Cardiac septum (tissue), 1 donor: ENCODE data around the gene DYNLRB1. TPM values are rescaled to one million over a fixed set of nuclear protein-coding genes. Genes with fewer than 3 reads are reported as not detected.

Source experiments
- DNase-seq: peaks from one replicate; pipeline ENCODE4 v3.0.0-alpha.2; 2020; ENCODE audit warnings: low spot score
- intact Hi-C: fragments of 100-400 bp; cut with DNase I; formaldehyde crosslinking; loops from one replicate; pipeline ENCODE4 v1.14.0; 2022
- total RNA-seq: library from RNA; stranded (reverse); fragmentation: NEBNext Ultra II Directional; extraction: Animal tissue kit (Norgen Biotek cat#: 25700); gene quantifications from one replicate; pipeline ENCODE4 v1.2.1, GENCODE V29; 2021
- donor health status: DM: no; HTN: no; CAD: no.

Gene DYNLRB1
- total RNA-seq, 1 donor from 2014 or later: 157 TPM

DNA sequence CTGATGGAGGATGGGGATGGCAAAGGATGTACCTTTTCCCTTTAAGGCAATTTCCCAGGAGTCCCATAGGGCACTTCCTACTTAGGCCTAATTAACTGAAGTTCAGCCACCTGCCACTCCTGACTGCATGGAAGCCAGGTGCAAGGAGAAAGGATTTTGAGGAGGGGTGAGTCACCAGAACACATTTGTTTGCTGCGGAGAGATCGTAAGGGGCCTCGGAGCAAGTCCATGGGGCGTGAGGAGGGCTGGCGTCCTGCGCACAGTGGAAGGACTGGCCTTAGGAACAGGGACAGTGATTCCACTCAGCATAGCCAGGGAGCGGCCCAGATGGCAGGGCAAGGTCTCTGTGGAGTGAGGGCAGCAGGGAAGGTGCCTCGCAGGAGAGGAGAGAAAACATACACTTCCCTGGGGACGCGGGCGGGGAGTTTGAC is 30.5 kb downstream of the DYNLRB1 start:
- intact Hi-C loops: no loop called here
- DNase-seq: no peak

DNA sequence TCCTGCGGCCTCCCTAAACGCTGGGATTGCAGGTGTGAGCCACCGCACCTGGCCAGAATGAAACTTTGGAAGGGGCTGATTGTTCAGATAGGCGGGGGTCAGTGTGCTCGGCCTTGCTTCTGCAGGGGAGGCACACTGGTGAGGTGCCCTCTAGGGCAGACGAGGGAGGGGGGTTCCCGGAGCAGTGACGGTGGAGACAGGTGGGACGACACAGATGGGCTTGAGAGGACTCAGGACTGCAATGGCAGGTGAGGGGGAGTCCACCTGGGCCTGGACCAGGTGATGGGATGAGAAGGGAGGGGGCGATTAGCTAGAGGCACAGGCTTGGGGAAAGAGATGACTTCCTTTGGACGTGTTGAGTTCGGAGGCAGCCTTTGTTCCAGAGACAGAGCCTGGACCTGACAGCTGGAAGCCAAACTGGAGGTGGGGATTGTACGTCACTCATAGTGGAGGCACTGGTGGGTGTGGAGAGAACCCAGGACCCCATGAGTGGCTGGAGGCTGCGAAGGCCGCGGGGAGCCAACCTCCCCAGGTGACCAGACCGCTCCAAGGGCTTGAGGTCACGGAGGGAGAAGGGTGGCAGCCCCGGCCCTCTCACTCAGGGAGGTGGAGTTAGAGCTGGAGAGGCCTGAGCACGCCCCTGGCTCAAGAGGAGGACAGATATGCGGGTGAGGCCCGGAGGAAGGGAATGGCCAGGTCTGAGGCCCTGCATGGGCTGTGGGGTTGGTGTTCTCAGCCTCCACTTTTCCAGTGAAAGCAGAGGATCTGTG is 31.8 kb downstream of the DYNLRB1 start:
- intact Hi-C loops: no loop called here
- no peak for DNase-seq

DNA sequence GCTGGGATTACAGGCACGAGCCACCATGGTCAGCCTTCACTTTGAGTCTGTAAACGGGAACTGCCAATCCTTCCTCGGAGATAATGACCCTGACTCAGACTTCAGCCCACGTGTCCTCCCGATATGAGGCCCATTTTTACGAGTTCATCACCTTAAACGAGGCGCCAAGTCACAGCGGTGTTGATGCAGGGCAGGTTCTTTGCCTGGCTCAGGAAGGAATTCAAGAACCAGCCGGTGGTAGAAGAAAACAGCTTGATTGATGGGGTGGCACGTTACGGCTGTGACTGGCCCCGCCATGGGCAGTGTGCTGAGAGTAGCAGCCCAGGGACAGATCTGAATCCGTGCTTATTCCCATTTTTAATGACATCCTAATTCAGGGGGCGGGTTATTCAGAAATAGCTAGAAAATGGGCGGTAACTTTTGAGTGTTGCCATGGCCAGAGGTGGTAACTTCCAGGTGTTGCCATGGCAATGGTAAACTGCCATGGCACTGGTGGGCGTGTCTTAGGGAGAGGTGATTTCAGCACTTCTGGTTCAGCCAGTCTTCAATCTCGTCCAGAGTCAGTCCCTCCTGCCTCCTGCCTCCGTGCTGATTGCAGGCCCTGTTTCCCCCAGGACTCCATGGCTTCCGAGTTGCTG is 33.2 kb downstream of the DYNLRB1 start:
- no peak for DNase-seq
- intact Hi-C loops: no loop called here

DNA sequence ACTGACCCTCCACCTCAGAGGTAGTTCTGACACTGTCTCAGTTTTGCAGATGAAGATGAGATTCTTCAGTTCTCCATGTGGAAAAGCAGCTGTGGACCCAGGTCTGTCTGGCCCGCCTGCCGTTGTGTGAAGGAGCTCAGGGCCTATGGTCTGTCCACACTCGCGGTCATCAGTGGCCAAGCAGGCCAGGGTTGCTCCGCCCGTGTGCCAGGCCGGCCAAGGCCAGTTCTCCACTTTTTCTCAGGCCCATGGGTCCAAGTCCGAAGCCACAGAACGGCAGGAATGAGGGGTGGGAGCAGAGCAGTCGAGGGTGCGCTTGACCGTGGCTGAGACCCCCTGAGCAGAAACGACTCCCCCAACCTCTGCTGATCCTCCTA is 33.7 kb downstream of the DYNLRB1 start:
- no peak for DNase-seq
- intact Hi-C loops: no loop called here

DNA sequence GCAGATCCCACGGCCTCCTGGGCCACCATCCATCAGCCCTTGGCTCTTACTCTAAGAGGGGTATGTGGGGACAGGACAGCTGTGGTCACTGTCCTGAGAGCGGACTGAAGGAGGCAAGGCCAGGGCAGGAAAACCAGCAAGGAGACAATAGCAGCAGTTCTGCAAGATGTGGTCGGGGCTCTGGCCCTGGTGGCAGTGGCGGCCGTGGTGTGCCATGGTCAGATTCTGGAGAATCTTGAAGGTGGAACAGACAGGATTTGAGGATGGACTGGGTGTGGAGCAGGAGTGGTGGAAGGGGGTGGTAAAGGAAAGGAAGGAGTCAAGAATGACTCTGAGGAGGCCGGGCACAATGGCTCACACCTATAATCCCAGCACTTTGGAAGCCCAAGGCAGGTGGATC is 36.3 kb downstream of the DYNLRB1 start:
- no peak for DNase-seq
- intact Hi-C loops: no loop called here

DNA sequence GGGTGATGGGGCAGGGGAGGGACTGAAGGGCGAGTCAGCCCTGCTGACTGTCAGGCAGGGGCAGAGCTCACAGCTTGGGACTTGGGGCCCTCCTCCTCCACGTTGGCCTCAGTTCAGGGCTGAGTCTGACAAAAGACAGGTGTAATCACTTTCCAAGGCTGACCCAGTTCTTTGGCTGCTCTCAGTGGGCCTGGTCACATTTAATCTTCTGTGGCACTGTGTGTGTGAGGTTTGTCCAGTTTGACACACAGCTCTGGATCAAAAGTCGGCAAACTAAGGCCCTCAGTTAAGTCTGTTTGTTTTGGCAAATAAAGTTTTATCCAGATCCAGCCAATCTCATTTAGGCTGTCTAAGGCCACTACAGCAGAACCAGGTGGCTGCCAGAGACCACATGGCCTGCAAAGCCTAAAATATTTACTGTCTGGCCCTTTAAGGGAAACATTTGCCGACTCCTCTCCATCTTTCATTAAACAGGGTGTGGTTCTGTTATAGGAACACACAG is 37.2 kb downstream of the DYNLRB1 start:
- DNase-seq: no peak
- intact Hi-C loops: no loop called here

DNA sequence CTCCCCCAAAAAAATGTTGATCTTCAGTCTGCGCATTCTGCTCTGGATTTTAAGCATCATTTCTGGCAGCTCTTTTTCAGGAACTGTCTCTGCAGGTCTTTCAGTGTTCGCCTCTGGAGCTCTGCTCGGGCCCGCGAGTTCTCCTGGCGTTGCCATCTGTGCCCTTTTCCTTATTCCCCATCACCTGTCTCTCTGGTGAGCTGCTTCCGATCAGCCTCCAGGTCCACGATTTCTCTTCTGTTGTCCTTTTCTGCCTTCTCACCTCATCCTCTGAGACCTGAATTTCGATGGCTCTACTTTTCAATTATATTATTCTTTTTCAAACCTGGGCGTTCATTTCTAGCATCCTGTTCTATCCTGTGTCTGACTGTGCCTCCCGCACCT is 41.7 kb downstream of the DYNLRB1 start:
- intact Hi-C loops: no loop called here
- DNase-seq: no peak

DNA sequence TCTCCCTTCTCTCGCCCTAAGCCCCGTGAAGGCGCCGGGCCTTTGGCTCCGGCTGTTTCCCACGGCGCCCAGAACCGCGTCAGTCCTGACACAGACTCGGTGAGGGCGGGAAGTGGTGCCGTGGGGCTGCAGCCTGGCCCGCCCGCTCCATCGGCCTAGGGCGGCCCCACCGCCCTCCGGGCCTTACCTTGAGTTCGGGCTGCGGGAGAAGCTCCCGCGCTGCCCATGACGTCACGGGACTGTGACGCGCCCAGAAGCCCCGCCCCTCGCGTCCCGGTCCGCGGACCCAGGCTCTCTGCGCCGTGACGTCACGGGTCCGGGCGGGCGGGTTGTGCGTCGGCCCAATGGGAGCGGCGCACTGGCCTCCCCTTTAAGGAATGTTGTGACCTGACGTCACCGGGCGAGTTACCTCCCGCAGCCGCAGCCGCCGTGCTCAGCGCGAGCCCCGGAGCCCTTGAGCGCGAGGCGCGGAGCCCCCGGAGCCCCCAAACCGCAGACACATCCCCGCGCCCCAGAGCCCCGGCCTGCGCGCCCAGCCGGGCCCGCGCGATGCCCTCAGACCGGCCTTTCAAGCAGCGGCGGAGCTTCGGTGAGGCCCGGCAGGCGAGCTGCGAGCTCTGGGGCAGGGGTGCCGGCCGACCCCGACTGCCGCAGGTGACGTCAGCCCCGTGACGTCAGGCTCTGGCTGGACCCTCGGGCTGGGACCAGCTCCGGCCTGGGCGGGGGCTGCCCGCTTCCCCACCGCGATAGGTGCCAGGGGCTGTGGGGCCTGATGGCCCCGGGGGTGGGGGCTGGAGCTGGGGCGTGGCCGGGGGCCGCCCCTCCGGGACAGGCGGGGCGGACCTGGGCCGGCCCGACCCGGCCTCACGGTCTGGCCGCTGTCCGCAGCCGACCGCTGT is 42.3 kb downstream of the DYNLRB1 start, which contains the start of gene MAP1LC3A:
MAP1LC3A (plus strand) TSS at position 399 of the 899 bp plus-strand sequence; CDS start at position 550, 151 bp downstream.
- intact Hi-C loops: no loop called here
- peak; percentile 98 for DNase-seq

DNA sequence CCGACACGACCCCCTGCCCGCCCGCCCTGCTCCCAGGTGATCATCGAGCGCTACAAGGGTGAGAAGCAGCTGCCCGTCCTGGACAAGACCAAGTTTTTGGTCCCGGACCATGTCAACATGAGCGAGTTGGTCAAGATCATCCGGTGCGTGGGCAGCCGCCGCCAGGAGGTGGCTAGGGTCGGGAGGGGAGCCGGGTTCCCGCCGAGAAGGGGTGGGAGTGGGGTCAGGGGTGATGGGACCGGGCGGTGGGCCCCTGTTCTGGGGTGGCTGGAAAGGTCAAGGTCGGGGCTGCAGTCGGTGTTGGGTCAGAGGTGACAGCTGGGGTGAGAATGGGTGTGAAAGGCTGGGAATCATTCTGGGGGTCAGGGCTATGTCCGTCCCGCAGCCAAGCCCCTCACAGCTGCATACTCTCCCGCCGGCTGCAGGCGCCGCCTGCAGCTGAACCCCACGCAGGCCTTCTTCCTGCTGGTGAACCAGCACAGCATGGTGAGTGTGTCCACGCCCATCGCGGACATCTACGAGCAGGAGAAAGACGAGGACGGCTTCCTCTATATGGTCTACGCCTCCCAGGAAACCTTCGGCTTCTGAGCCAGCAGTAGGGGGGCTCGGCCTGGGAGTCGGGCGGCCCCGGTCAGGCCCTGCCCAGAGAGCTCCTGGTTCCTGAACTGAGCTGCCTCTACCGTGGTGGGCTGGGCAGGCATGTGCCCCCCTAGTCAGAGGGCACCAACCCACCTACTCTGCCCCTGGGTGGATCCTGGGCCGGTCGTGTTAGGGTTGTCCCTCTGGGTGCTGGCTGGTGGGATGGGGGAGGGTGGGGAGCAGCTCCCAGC is 43.3 kb downstream of the DYNLRB1 start:
- no peak for DNase-seq

DNA sequence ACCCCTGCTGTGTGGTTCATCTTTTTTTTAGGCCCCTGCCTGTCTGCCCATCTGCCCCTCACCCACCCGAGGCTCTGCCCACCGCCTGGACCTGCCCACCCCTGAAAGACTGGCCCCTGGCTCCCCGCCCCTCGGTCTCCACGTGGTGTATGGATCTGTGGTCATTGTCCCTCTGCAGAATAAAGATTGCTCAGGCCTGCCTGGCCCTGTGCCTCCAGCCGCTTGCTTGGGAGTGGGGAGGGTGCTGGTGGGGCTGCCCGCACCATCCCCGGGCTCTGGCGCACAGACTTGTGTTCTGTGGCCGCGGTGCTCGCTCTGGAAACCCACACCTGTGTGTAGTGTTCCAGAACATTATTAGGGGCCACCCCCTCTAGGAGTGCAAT is 43.9 kb downstream of the DYNLRB1 start:
- intact Hi-C loops: no loop called here
- DNase-seq: no peak

More for the DNA sequence above, 43.3 kb downstream of the DYNLRB1 start:
- intact Hi-C loops: no loop called here

DNA sequence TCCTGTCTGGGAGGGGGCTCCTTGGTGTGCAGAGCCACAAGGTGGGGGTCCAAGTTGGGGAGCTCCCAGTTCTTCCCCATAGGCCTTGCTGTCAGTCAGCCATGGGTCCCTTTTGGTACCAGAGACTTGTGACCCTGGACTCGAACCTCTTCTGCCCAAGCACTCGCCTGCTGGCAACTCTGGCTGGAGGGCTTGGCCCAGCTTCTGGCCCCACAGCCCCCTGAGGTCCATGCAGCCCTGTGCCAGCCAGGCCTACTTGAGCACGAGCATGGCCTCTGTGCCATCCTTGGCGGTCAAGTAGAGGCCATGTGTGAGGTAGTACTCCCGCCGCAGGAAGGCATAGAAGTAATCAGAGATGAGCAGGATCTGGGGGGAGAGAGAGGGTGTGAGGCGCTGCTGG is 44.4 kb downstream of the DYNLRB1 start:
- no peak for DNase-seq
- intact Hi-C loops: no loop called here

DNA sequence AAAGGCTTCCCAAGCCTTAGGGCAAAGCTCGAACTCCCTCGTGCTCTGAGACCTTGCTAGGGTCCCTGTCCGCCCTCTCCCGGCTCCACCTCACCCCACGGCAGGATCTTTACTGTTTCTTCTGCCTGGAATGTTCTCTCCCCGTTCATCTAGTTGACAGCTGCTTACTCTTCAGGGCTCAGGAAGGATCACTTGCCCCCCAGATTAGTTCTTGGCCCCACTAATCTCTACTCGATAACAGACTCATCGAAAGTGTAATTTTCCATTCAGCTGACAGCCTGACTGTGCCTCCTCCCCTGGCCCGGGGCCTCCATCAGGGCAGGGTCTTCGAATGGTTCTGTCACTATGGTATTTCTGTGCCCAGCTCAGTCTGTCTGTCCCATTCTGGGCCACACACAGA is 45.4 kb downstream of the DYNLRB1 start:
- DNase-seq: no peak
- intact Hi-C loops: no loop called here

DNA sequence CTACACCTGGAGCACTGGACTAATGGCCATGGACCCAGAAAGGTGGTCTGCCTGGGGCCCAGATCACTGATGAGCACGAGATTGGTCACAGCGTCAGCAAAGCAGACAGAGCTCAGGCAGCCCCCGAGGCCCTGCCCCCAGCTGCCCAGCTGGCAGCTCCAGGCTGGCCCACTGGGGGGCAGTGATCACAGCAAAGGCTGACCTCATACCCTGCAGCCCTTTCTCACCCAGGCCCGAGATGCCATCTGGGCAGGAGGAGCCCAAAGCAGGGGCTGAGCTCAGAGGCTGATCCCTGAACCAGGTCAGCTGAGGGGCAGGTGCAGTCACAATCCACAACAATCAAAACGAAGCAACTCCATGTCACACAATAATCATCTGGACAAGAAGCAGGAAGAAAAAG is 46.4 kb downstream of the DYNLRB1 start:
- DNase-seq: no peak
- intact Hi-C loops: no loop called here

DNA sequence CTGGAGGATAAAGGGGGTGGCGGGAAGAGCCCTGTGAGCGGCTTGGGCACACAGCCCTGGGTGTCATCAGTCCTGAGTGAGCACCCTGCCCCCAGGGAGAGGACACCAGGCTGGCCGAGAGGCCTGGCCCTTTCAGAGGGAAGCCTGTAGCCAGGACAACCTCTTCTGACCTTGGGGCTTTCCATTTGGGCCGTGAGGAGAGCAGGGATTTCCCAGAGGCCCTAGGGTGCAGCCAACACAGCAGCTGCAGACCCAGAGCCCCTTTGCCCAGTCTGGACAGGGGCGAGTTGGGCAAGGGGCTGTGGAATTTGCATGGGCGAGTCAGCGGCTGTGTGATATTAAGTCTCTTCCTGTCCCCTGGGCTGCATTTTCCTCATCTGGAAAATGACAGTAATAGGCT is 48.6 kb downstream of the DYNLRB1 start:
- DNase-seq: no peak

DNA sequence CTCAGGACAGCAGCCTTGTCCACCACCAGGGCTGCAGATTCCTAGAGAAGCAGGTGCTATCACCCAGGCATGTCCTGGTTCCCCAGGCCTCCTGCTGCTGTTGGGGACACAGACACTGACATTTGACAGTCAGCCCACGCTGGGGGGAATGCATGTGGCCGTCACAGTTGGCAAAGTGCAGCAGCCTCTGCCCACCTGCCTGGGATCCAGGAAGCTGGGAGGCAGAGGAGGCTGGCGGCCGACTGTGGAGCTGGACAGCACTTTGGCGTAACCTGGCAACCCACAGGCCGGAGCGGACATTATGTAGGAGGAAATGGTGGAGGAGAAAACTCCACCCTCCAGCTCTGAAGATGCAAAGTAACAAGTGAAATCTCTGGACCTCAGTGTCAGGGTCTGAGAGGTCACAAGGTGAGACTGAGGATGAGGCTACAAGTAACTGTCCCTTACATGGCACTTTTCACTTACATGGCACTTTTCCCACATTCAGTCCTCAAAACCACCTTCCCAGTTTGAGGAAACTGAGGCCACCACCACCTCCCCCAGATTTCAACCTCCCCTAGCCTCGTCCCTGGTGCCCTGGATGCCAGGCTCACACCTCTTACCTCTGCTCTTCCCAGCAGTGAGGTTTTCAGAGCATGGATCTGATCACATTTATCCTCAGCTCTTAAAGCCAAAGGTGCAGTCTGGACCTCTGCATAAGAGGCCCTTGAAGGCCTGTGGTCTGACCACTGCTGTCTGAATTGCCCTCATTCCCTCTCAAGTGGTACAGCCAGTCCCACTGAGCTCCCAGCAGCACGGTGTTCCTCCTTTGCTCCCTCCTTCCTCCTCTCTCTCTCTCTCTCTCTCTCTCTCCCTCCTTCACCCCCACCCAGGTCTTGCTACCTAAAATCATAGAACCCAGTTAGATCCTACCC is 51.0 kb downstream of the DYNLRB1 start:
- peak; percentile 26 for DNase-seq
- intact Hi-C loops: no loop called here

More for the DNA sequence above, 48.6 kb downstream of the DYNLRB1 start:
- intact Hi-C loops: no loop called here

DNA sequence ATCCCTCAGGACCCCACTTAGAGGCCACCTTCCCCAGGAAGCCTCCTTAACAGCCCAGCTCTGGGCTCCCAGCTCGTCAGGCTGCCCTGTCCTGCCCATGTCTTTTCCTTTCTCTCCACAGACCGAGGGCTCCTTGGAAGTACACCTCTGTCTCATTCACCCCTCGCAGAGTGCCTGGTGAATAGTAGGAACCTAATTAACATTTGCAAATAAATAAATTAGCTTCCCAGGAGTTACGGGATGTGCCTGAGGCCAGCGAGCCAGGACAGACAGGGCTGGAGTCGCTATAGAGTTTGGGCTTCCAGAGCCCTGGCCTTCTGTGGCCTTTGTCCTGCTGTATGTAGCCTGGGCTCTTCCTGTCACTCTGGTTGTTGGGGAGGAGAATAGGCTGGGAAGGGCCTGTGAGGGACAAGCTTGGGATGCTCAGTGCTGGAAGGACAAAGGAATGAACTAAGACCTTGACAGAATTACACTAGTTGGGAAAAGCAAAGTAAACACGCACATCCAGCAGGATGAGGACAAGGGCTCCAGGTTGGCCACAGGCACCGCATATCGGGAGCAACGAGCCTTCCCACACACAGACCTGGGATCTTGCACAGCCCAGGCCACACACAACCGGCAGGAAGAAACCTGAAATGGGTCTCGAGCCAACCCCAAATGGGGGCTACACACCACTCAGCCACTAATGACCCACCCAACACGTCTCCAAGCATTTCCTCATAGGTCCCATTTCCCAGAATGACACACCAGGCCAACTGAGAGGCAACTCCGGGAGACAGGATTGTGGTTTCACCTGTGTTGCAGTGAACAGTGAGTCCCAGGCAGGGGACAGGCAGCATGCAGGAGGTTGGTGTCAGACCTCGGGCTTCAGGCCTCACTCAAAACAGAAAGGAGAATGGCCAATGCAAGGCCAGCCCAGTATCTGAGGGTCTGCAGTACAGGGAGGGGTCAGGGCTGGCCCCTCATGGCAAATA is 52.0 kb downstream of the DYNLRB1 start:
- intact Hi-C loops: no loop called here
- DNase-seq: peak; percentile 26

DNA sequence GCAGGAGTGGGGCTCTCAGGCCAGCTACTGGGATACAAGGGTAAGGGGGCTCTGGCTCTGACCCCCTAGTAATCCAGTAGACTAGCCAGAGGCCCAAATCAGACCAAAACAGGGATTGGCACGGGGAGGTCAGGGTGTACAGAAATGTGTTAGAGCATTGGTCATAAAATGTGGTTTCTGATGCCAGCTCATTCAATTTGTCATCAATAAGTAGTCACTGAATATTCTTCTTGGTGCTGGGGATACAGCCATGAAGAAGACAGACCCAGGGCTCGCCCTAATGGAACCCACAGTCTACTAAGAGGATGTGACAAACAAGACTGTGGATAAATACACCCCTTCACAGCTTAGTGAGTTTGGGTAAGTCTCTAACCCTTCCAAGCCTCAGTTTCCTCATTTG is 53.4 kb downstream of the DYNLRB1 start:
- DNase-seq: peak; percentile 19
- intact Hi-C loops: no loop called here
